WI38 (cell line): ENCODE results near the gene ITPRIPL2.

Experiments
- H3K4me3 ChIP-seq: 2 replicates; pipeline ENCODE4 v1.5.1; 2011; ENCODE audit warnings: low read depth, mild to moderate bottlenecking, control low read depth, low read length
- CTCF ChIP-seq: IDR thresholded peaks from 2 replicates; pipeline ENCODE4 v1.5.1; 2012; ENCODE audit warnings: low read depth, mild to moderate bottlenecking, control low read depth, low read length

Gene ITPRIPL2

DNA sequence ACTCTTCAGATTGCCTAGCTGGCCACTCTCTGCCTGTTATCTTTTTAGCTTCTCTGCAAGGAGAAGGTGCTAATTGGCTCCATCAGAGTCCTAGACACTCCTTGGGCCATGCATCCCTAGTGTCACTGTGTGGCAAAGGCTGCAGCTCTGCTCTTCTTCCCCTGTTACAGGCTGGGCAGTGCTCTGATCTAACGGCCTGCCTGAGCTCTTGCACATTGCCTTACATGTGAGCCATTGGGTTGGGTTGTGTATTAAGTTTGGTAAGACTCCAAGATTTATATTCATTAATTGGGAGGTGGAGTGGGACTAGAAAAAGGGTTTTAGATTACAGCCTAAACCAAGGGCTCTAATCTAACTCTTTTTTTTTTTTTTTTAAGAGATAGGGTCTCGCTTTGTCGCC lies 31.2 kb downstream of the ITPRIPL2 start:
- TF ChIP-seq CTCF, result no peak
- H3K4me3 ChIP-seq, result no peak overlapping the region

DNA sequence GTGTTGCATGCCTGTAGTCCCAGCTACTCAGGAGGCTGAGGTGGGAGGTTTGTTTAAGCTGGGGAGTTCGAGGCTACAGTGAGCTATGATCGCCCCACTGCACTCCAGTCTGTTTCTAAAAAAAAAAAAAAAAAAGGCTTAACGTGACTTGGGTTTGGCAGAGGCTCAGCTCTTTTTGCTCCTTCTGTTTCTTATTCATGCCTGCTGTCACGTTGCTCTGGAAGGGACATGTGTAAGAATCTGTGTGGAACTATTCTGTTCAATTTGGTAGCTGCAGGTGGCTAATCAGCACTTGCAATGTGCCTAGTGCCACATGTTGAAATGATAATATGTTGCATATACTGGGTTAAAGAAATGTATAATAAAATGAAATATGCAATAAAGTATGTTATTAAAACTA lies 33.4 kb downstream of the ITPRIPL2 start:
- no peak overlapping the region for H3K4me3 ChIP-seq
- no peak for TF ChIP-seq CTCF

DNA sequence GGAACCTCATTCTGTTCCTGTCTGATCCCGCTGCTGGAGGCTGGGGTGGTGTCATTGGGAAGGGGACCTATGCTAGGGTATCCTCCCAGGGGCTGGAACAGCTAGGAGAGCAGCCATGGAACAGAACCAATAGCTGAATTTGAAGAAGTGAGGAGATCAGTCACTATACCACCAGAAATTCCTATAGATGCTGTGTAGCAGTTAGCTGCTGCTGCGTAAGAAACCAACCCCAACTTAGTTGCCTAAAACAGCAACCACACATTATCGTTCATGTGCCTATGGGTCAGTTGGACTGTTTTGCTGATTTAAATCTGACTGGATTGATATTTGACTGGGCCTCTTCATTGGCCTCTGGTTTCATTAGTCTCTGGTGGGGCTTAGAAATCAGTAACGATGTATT lies 33.9 kb downstream of the ITPRIPL2 start:
- no peak for TF ChIP-seq CTCF
- no peak overlapping the region for H3K4me3 ChIP-seq

- no peak overlapping the region for H3K4me3 ChIP-seq
- TF ChIP-seq CTCF, result no peak
Measured at GRCh38 chr16:19148189-19148588, 34.4 kb downstream of the ITPRIPL2 start.

- H3K4me3 ChIP-seq, result no peak overlapping the region
- no peak for TF ChIP-seq CTCF
Measured at GRCh38 chr16:19151310-19151709, 37.5 kb downstream of the ITPRIPL2 start.

DNA sequence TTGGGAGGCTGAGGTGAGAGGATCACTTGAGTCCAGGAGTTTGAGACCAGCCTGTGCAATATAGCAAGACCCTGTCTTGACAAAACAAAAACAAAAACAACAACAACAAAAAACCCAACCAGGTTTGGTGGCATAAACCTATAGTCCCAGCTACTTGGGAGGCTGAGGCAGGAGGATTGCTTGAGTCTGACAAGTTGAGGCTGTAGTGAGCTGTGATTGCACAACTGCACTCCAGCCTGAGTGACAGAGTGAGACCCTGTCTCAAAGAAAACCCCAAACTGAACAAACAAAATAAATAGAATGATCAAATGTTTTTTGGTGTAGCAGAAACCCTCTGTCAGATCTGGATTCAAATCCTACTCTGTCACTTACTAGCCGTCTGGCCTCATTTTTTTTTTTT lies 38.3 kb downstream of the ITPRIPL2 start:
- H3K4me3 ChIP-seq, result no peak overlapping the region
- no peak for TF ChIP-seq CTCF

DNA sequence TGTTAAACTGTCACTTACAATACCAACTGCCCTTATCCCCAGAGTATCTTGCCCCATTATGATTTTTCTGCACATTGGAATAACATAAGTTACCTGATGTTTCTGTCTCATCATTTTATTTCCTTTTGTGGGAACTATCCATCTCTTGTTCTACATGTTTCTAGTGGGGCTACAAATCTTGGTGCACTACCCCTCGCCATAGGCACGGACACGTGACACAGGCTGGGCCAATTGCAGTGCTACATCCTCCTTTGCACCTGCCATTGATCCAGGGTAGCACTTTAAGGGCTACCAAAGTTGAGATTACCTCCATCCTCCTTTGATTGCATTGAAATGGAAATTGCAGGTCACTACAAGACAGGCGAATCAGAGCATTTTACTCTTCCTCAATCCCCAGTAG lies 40.1 kb downstream of the ITPRIPL2 start:
- no peak for TF ChIP-seq CTCF
- H3K4me3 ChIP-seq, result no peak overlapping the region
